ENCODE data around the gene KDM2A.

GRCh38 chr11:67269401-67270255, 150.6 kb downstream of the KDM2A start:
- TF ChIP-seq EZH2phosphoT487 (IDR thresholded peaks at IDR 0.05; ENCODE audit: borderline replicate concordance, low read length) (no peak), CTCF (conservative IDR thresholded peaks at IDR 0.05; ENCODE audit: low read depth, low read length) (no peak), EZH2 (IDR thresholded peaks at IDR 0.05; ENCODE audit: low read length, unreplicated experiment) (no peak)
